ENCODE results near the gene METTL26.

GRCh38 chr16:648781-649589, 12.9 kb upstream of the METTL26 start, which contains the start of gene WDR90:
- TF ChIP-seq, protein P1, sequence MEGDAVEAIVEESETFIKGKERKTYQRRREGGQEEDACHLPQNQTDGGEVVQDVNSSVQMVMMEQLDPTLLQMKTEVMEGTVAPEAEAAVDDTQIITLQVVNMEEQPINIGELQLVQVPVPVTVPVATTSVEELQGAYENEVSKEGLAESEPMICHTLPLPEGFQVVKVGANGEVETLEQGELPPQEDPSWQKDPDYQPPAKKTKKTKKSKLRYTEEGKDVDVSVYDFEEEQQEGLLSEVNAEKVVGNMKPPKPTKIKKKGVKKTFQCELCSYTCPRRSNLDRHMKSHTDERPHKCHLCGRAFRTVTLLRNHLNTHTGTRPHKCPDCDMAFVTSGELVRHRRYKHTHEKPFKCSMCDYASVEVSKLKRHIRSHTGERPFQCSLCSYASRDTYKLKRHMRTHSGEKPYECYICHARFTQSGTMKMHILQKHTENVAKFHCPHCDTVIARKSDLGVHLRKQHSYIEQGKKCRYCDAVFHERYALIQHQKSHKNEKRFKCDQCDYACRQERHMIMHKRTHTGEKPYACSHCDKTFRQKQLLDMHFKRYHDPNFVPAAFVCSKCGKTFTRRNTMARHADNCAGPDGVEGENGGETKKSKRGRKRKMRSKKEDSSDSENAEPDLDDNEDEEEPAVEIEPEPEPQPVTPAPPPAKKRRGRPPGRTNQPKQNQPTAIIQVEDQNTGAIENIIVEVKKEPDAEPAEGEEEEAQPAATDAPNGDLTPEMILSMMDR (conservative IDR thresholded peaks at IDR 0.05; ENCODE audit: low read length) = no peak
- TF ChIP-seq EZH2phosphoT487 (IDR thresholded peaks at IDR 0.05; ENCODE audit: borderline replicate concordance) = no peak

Data from Loucy (cell line).